GM12878 (cell line): Measurements from ENCODE around the gene FBXL16. TPM values are rescaled to one million over a fixed set of nuclear protein-coding genes. Genes with fewer than 3 reads are reported as not detected.
A peak's percentile ranks its signal among the peaks of the same experiment; 100 is the strongest.

Experiments
- ATAC-seq: fragments of 200-7000 bp; cut with Tn5 transposase; 3 replicates; pipeline ENCODE4 v1.9.1; 2020; ENCODE audit warnings: mild to moderate bottlenecking, moderate library complexity
- BruUV-seq: library from RNA; stranded (reverse); fragments of 400-500 nt; replicated peaks from 2 replicates; lab custom pipeline; 2021; lab: Mats Ljungman, UMichigan
- CTCF ChIA-PET: fragments of 300-600 bp; sonication (Branson Sonifier 250); formaldehyde crosslinking; extraction: SDS; loops from one replicate; lab custom pipeline; 2021; ENCODE audit warnings: inconsistent platforms; lab: Yijun Ruan, JAX
- POLR2A ChIA-PET: fragments of 350-600 bp; formaldehyde crosslinking; extraction: SDS; loops from one replicate; lab custom pipeline; 2021; ENCODE audit warnings: inconsistent platforms; lab: Charles Lee
- RAD21 ChIA-PET: fragments of 300-600 bp; sonication (Branson Sonifier 250); formaldehyde crosslinking; loops from one replicate; lab custom pipeline; 2023; ENCODE audit warnings: antibody characterized with exemption; ENCODE audit not compliant: unreplicated experiment; lab: Charles Lee
- SMC1A ChIA-PET: fragments of 300-600 bp; sonication (Branson Sonifier 250); formaldehyde crosslinking; loops from one replicate; lab custom pipeline; 2023; ENCODE audit not compliant: unreplicated experiment, uncharacterized antibody; lab: Charles Lee
- DNase-seq: peaks from one replicate; pipeline ENCODE4 v3.0.0-alpha.2; 2011; ENCODE audit warnings: low read depth, low spot score
- FAIRE-seq: peaks from 3 replicates; lab custom pipeline; 2011; peaks lifted over from hg19 to GRCh38; lab: Jason Lieb, UNC
- H2AFZ ChIP-seq: 2 replicates; pipeline ENCODE4 v1.6.0; 2011; ENCODE audit warnings: low read depth, low read length, control low read depth; ENCODE audit not compliant: control insufficient read depth
- H3K27ac ChIP-seq: 2 replicates; pipeline ENCODE4 v1.5.1; 2011; ENCODE audit warnings: control low read depth; ENCODE audit not compliant: control insufficient read depth, insufficient read depth
- H3K27me3 ChIP-seq, 2 experiments: replicated peaks in 1 of 2; 2 replicates each; pipeline versions ENCODE4 v1.6.0 to v1.6.1; 2011; ENCODE audit warnings: low read length in 1 of 2; ENCODE audit not compliant: control insufficient read depth in 2 of 2, insufficient read depth in 2 of 2
- H3K36me3 ChIP-seq, 2 experiments: 2 replicates each; pipeline ENCODE4 v1.5.1; 2011; ENCODE audit warnings: low read length in 1 of 2; ENCODE audit not compliant: control insufficient read depth in 2 of 2, insufficient read depth in 2 of 2
- H3K4me1 ChIP-seq: 2 replicates; pipeline ENCODE4 v1.6.1; 2011; ENCODE audit warnings: mild to moderate bottlenecking, low read length, moderate library complexity, mixed read lengths; ENCODE audit not compliant: control insufficient read depth, insufficient read depth
- H3K4me2 ChIP-seq: 2 replicates; pipeline ENCODE4 v1.6.0; 2011; ENCODE audit warnings: control low read depth; ENCODE audit not compliant: control insufficient read depth, insufficient read depth
- H3K4me3 ChIP-seq: fragments of 200-600 bp; sonication (generic); 2 replicates; pipeline ENCODE4 v1.5.1; 2016
- H3K79me2 ChIP-seq: 2 replicates; pipeline ENCODE4 v1.6.0; 2011; ENCODE audit warnings: low read length; ENCODE audit not compliant: control insufficient read depth, insufficient read depth
- H3K9ac ChIP-seq: 2 replicates; pipeline ENCODE4 v1.8.0; 2011; ENCODE audit warnings: low read length, control low read depth, mixed read lengths; ENCODE audit not compliant: control insufficient read depth, insufficient read depth
- H3K9me3 ChIP-seq: replicated peaks from 3 replicates; pipeline ENCODE4 v1.5.1; 2011; ENCODE audit warnings: mild to moderate bottlenecking, low read length; ENCODE audit not compliant: control insufficient read depth, insufficient read depth
- H4K20me1 ChIP-seq: 2 replicates; pipeline ENCODE4 v1.6.0; 2011; ENCODE audit not compliant: control insufficient read depth, insufficient read depth
- CREM ChIP-seq: IDR thresholded peaks from 2 replicates; pipeline ENCODE4 v1.6.1; 2014; ENCODE audit warnings: antibody characterized with exemption, low read depth
- EED ChIP-seq: sonication (generic); IDR thresholded peaks from 2 replicates; pipeline ENCODE4 v1.6.1; 2016; ENCODE audit warnings: antibody characterized with exemption, low read depth
- LARP7 ChIP-seq: fragments of 450-650 bp; IDR thresholded peaks from 2 replicates; pipeline ENCODE4 v1.6.1; 2017; ENCODE audit warnings: mild to moderate bottlenecking
- MYB ChIP-seq: fragments of 150-350 bp; IDR thresholded peaks from 2 replicates; pipeline ENCODE4 v1.6.1; 2014; ENCODE audit warnings: mild to moderate bottlenecking, low read depth, low read length, borderline replicate concordance
- PAX8 ChIP-seq: fragments of 450-650 bp; IDR thresholded peaks from 2 replicates; pipeline ENCODE4 v1.6.1; 2017; ENCODE audit warnings: mild to moderate bottlenecking, moderate library complexity
- PRDM15 ChIP-seq: fragments of 450-650 bp; formaldehyde crosslinking; IDR thresholded peaks from 2 replicates; pipeline ENCODE4 v1.4.0; 2020; ENCODE audit warnings: mild to moderate bottlenecking, moderate library complexity
- RELA ChIP-seq: fragments of 450-650 bp; IDR thresholded peaks from 2 replicates; pipeline ENCODE4 v1.8.0; 2014; ENCODE audit warnings: borderline replicate concordance; ENCODE audit not compliant: partially characterized antibody
- RUNX3 ChIP-seq: IDR thresholded peaks from 2 replicates; pipeline ENCODE4 v1.6.1; 2012; ENCODE audit warnings: low read length, inconsistent platforms
- SIX5 ChIP-seq: IDR thresholded peaks from 2 replicates; pipeline ENCODE4 v1.6.1; 2011; ENCODE audit warnings: mild to moderate bottlenecking, low read depth, low read length, moderate library complexity; ENCODE audit not compliant: severe bottlenecking
- YBX1 ChIP-seq: fragments of 450-650 bp; IDR thresholded peaks from 2 replicates; pipeline ENCODE4 v1.6.1; 2016; ENCODE audit warnings: antibody characterized with exemption
- WGBS: methylation state at CpG from one replicate; pipeline ENCODE4 v1.1.6; 2016; ENCODE audit warnings: low lambda C conversion rate; ENCODE audit not compliant: insufficient replicate concordance, insufficient coverage; ENCODE audit errors: missing lambda C conversion rate; 5-methylcytosine and 5-hydroxymethylcytosine counted together
- in situ Hi-C: fragments of 300-500 bp; cut with MboI; formaldehyde crosslinking; loops from 9 replicates; pipeline ENCODE4 v1.14.3; 2018; ENCODE audit warnings: mixed read lengths
- intact Hi-C: fragments of 100-400 bp; cut with micrococcal nuclease; formaldehyde crosslinking; loops from one replicate; pipeline ENCODE4 v1.14.2; 2022; ENCODE audit not compliant: unreplicated experiment
- polyA plus RNA-seq, 11 experiments: library from polyadenylated mRNA; depleted of rRNA in 4 of 11; unstranded in 6 of 11; stranded (reverse) in 5 of 11; fragments of >200 nt; fragmentation: Nextera tagmentation in 4 of 11; fragmentation: Illumina TruSeq in 1 of 11; extraction: Ambion mirVana in 4 of 11; extraction: Trizol in 1 of 11; gene quantifications; 1 replicate in 1 of 11; 2 replicates in 10 of 11; pipeline versions ENCODE4 v1.2.1 to v1.2.3, GENCODE V29; 2011 to 2016; ENCODE audit warnings: inconsistent platforms in 2 of 11, missing spikeins in 2 of 11, low read depth in 1 of 11
- total RNA-seq, 4 experiments: library from RNA; depleted of rRNA in 3 of 4; stranded (reverse); fragments of >200 nt in 3 of 4; fragmentation: Illumina TruSeq in 1 of 4; extraction: Trizol in 1 of 4; gene quantifications; 2 replicates each; pipeline versions ENCODE4 v1.2.1 to v1.2.3, GENCODE V29; 2013 to 2021

The FBXL16 gene
- total and polyA plus RNA-seq, 10 of the 15 experiments (the other 5 are each of a cell fraction or from before 2014, with no cell fraction given): 0.13 to 1.4 (median 0.24) TPM

GRCh38 chr16:669666-670065, 35.9 kb downstream of the FBXL16 start:
- WGBS: 90% methylated on average over 11 of the region's 13 CpGs
- Histone ChIP-seq H3K9ac (peak overlapping the region; percentile 97; the same call in 1 of the 2 replicates), H2AFZ (no peak overlapping the region), H3K27me3 (no peaks in the 10 kb centered on the region), H3K27ac (no peak overlapping the region), H3K36me3 (peaks cover 0 to 18% of the 10 kb centered on the region in 2 experiments; a peak in 3 of 4 replicates), H3K4me3 (no peak overlapping the region), H4K20me1 (no peaks in the 10 kb centered on the region; the same call in 1 of the 2 replicates)
- DNase-seq (no peak), FAIRE-seq (no peak)
- RAD21 ChIA-PET: no interaction called here
- intact Hi-C loops: loop anchor here (10.0 kb wide), 1 partner anchor 275 kb away; the partner anchor contains the start of gene NME4
- in situ Hi-C loops: loop anchor here (10.0 kb wide), 1 partner anchor 275 kb away; the partner anchor contains the start of gene NME4
- SMC1A ChIA-PET: no interaction called here
- TF ChIP-seq SIX5 (no peak), RELA (no peak), EED (no peak), YBX1 (no peak), MYB (no peak), PAX8 (no peak), LARP7 (no peak), PRDM15 (CRISPR knock-in tag) (no peak), RUNX3 (no peak), CREM (no peak)
- TF ChIP-seq, all 136 proteins: peak for 0
- no TSS peak for BruUV-seq
- Histone ChIP-seq H3K9me3 (no peaks in the 10 kb centered on the region), H3K79me2 (peaks cover 16% of the 10 kb centered on the region), H3K4me1 (peaks cover 2% of the 10 kb centered on the region; the same call in 1 of the 2 replicates), H3K4me2 (no peak overlapping the region; the same call in 1 of the 2 replicates)
- no peak for ATAC-seq
- ChIA-PET CTCF (interaction anchor here (1.6 kb wide), 1 partner anchor 10 kb away, joined by 3 read pairs; no protein-coding TSS in a partner anchor), POLR2A (interaction anchor here (1.1 kb wide), 1 partner anchor 20 kb away, joined by 3 read pairs; no protein-coding TSS in a partner anchor)
